ENCODE results near the gene USP24. TPM values are rescaled to one million over a fixed set of nuclear protein-coding genes. Genes with fewer than 3 reads are reported as not detected.
A peak's percentile ranks its signal among the peaks of the same experiment; 100 is the strongest.

Gene USP24
- total and polyA plus RNA-seq, 2 donors (not counting 3 experiments of a cell fraction or from before 2014, with no cell fraction given), result 8.2 to 30.0 TPM

DNA sequence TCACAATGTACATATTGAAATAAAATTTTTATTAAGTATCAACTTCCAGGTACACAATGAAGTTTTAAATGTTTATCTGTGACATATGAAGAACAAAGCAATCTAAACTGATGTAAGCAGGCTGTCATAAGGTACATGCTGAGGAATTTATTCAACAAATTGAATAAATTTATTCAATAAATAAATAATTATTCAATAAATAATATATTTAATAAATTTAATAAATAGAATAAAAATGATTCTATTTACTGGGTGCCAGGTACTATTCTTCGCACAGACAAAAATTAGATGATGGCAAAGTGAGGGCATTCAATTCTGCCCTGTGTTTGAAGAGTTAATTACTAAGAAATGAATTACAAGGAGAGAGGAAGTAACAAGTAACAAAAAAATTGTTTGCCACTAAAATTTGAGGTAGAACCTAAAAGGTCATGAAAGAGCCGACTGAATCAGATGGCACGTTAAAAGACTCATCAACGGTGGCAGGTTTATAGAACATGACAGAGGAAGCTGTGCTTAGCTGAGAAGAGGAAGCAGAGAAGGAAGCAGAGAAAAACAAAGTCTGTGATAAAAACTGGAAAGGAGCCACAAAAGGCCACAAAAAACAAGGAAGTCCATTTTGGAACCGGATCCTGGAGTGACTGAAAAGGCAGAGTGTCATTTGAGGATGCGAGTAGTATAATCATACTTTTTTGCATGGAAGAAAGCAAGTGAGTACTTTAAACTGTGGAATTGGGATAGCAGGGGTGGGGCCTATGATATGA is 2.2 kb upstream of the USP24 start:
- CTCF ChIA-PET, result interaction anchor here (1.0 kb wide), 1 partner anchor 61 kb away, joined by 3 read pairs; no protein-coding TSS in a partner anchor
- POLR2A ChIA-PET, result no interaction called here
- DNase-seq (ENCODE audit: low read depth, low spot score) (peak; percentile 63), FAIRE-seq (peak; percentile 85)
- Histone ChIP-seq H3K9me1 (replicated peaks; ENCODE audit: control insufficient read depth, extremely low read depth, insufficient read depth, low read length) (no peaks in the 10 kb centered on the region), H4K20me1 (replicated peaks; ENCODE audit: control insufficient read depth, extremely low read depth, insufficient read depth, low read length) (no peaks in the 10 kb centered on the region), H3K4me3 (replicated peaks in 1 of 3; ENCODE audit: insufficient read depth in 1 of 3, low read depth in 1 of 3, low read length in 3 of 3) (no peak overlapping the region), H3K4me2 (ENCODE audit: insufficient read depth, low read length) (peak overlapping the region; percentile 57), H2AFZ (ENCODE audit: low read depth, low read length) (peak overlapping the region; percentile 46), H3K9ac (replicated peaks; ENCODE audit: extremely low read depth, insufficient read depth, low read length) (peak overlapping the region; percentile 8), H3K79me2 (ENCODE audit: control insufficient read depth, insufficient read depth, low read length) (peaks cover 9% of the 10 kb centered on the region), H3K36me3 (ENCODE audit: control insufficient read depth in 2 of 2, extremely low read depth in 1 of 2, insufficient read depth in 2 of 2, low read length in 2 of 2) (no peaks in the 10 kb centered on the region), H3K4me1 (ENCODE audit: control insufficient read depth, extremely low read depth, insufficient read depth, low read length) (peaks cover 15% of the 10 kb centered on the region), H3K27me3 (ENCODE audit: control insufficient read depth in 2 of 2, insufficient read depth in 2 of 2, low read length in 2 of 2) (peaks cover 0 to 3% of the 10 kb centered on the region in 2 experiments), H3K27ac (ENCODE audit: insufficient read depth, low read depth, low read length) (no peak overlapping the region), H3K9me3 (replicated peaks; ENCODE audit: control insufficient read depth, insufficient read depth, low read length) (no peaks in the 10 kb centered on the region)
- dilution Hi-C loops (cut with MboI; ENCODE audit: extremely low pct_ligation_motif_present, low sequenced_read_pairs), result no loop called here
- TF ChIP-seq, protein P1, sequence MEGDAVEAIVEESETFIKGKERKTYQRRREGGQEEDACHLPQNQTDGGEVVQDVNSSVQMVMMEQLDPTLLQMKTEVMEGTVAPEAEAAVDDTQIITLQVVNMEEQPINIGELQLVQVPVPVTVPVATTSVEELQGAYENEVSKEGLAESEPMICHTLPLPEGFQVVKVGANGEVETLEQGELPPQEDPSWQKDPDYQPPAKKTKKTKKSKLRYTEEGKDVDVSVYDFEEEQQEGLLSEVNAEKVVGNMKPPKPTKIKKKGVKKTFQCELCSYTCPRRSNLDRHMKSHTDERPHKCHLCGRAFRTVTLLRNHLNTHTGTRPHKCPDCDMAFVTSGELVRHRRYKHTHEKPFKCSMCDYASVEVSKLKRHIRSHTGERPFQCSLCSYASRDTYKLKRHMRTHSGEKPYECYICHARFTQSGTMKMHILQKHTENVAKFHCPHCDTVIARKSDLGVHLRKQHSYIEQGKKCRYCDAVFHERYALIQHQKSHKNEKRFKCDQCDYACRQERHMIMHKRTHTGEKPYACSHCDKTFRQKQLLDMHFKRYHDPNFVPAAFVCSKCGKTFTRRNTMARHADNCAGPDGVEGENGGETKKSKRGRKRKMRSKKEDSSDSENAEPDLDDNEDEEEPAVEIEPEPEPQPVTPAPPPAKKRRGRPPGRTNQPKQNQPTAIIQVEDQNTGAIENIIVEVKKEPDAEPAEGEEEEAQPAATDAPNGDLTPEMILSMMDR (IDR thresholded peaks at IDR 0.05; ENCODE audit: extremely low read depth in 1 of 2, insufficient read depth in 1 of 2, low read depth in 1 of 2, low read length in 2 of 2), result no peak
- peak; percentile 32 for TF ChIP-seq GATA2 (IDR thresholded peaks at IDR 0.05; ENCODE audit: insufficient read depth, insufficient read length, low read depth, low read length)
- intact Hi-C loops (cut with micrococcal nuclease), result loop anchor here (1.0 kb wide), 1 partner anchor 93 kb away; no protein-coding TSS in a partner anchor
- no TSS peak for BruUV-seq (replicated peaks)

DNA sequence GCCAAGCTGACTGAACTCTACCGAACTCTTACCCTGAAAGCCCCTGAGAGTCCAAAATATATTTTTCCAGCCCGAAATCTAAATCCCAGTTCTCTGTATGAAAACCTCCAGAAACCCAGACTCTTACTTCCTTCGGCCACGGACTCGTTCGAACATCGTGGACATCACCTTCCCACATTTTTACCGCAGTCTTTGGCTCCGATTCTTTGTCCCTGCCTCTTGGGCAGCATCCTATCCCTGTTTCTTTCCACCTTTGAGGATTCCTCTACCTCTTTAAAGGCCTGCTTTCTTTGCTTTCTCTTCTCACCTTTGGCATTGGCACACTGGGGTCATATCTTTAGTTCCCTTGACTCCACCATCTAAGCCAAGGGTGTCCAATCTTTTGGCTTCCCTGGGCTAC is 932 bp upstream of the USP24 start:
- Histone ChIP-seq H2AFZ (ENCODE audit: low read depth, low read length) (peak overlapping the region; percentile 92), H3K4me2 (ENCODE audit: insufficient read depth, low read length) (peak overlapping the region; percentile 79), H4K20me1 (replicated peaks; ENCODE audit: control insufficient read depth, extremely low read depth, insufficient read depth, low read length) (peaks cover 3% of the 10 kb centered on the region), H3K36me3 (ENCODE audit: control insufficient read depth in 2 of 2, extremely low read depth in 1 of 2, insufficient read depth in 2 of 2, low read length in 2 of 2) (no peaks in the 10 kb centered on the region), H3K9ac (replicated peaks; ENCODE audit: extremely low read depth, insufficient read depth, low read length) (peak overlapping the region; percentile 85), H3K9me1 (replicated peaks; ENCODE audit: control insufficient read depth, extremely low read depth, insufficient read depth, low read length) (no peaks in the 10 kb centered on the region), H3K4me3 (replicated peaks in 1 of 3; ENCODE audit: insufficient read depth in 1 of 3, low read depth in 1 of 3, low read length in 3 of 3) (peak overlapping the region; percentile 46 to 79 (median 49)), H3K4me1 (ENCODE audit: control insufficient read depth, extremely low read depth, insufficient read depth, low read length) (peaks cover 17% of the 10 kb centered on the region), H3K9me3 (replicated peaks; ENCODE audit: control insufficient read depth, insufficient read depth, low read length) (no peaks in the 10 kb centered on the region), H3K79me2 (ENCODE audit: control insufficient read depth, insufficient read depth, low read length) (peaks cover 18% of the 10 kb centered on the region), H3K27ac (ENCODE audit: insufficient read depth, low read depth, low read length) (no peak overlapping the region), H3K27me3 (ENCODE audit: control insufficient read depth in 2 of 2, insufficient read depth in 2 of 2, low read length in 2 of 2) (no peaks in the 10 kb centered on the region)
- FAIRE-seq (no peak), DNase-seq (ENCODE audit: low read depth, low spot score) (no peak)
- dilution Hi-C loops (cut with MboI; ENCODE audit: extremely low pct_ligation_motif_present, low sequenced_read_pairs), result no loop called here
- TF ChIP-seq, protein P1 (IDR thresholded peaks at IDR 0.05; ENCODE audit: extremely low read depth in 1 of 2, insufficient read depth in 1 of 2, low read depth in 1 of 2, low read length in 2 of 2), result no peak
- TF ChIP-seq MYC (IDR thresholded peaks at IDR 0.05; ENCODE audit: low read depth, low read length), result no peak
- TSS peak; percentile 50 for BruUV-seq (replicated peaks)
- ChIA-PET CTCF (interaction anchor here (1.2 to 1.4 kb wide), 2 partner anchors 10 to 22 kb away, joined by 3 to 4 read pairs; no protein-coding TSS in a partner anchor), POLR2A (no interaction called here)
- intact Hi-C loops (cut with micrococcal nuclease), result no loop called here

Measured in endothelial cell of umbilical vein (primary cell).